HepG2 (cell line): Measurements from ENCODE around the gene ASXL1. TPM values are rescaled to one million over a fixed set of nuclear protein-coding genes. Genes with fewer than 3 reads are reported as not detected.

ENCODE experiments used
- FOXK2 ChIP-seq: fragments of 450-650 bp; IDR thresholded peaks from 2 replicates; pipeline ENCODE4 v1.6.1; 2016
- FOXM1 ChIP-seq: sonication (generic); formaldehyde crosslinking; IDR thresholded peaks from 2 replicates; pipeline ENCODE4 v1.5.0; 2020; ENCODE audit warnings: missing genetic modification reagents
- KLF12 ChIP-seq: sonication (generic); formaldehyde crosslinking; IDR thresholded peaks from 2 replicates; pipeline ENCODE4 v1.4.0; 2020; ENCODE audit warnings: missing genetic modification reagents, borderline replicate concordance
- KLF6 ChIP-seq: IDR thresholded peaks from 2 replicates; pipeline ENCODE4 v1.8.0; 2016; ENCODE audit warnings: missing biosample characterization, missing genetic modification reagents
- NPAS2 ChIP-seq: sonication (generic); formaldehyde crosslinking; IDR thresholded peaks from 2 replicates; pipeline ENCODE4 v1.8.0; 2022; ENCODE audit warnings: mild to moderate bottlenecking, missing genetic modification reagents, borderline replicate concordance
- PAF1 ChIP-seq: IDR thresholded peaks from 2 replicates; pipeline ENCODE4 v1.6.1; 2016; ENCODE audit warnings: missing genetic modification reagents, missing compliant biosample characterization
- PITX1 ChIP-seq: sonication (generic); formaldehyde crosslinking; IDR thresholded peaks from 2 replicates; pipeline ENCODE4 v1.5.1; 2020; ENCODE audit warnings: mild to moderate bottlenecking, missing genetic modification reagents
- PRDM15 ChIP-seq: sonication (generic); formaldehyde crosslinking; IDR thresholded peaks from 2 replicates; pipeline ENCODE4 v1.4.0; 2020; ENCODE audit warnings: missing genetic modification reagents
- PTBP1 ChIP-seq: fragments of 200-400 bp; formaldehyde crosslinking; IDR thresholded peaks from 2 replicates; pipeline ENCODE4 v1.6.1; 2018; ENCODE audit warnings: low read length, low read depth; ENCODE audit not compliant: poor library complexity, severe bottlenecking
- RFXANK ChIP-seq: IDR thresholded peaks from 2 replicates; pipeline ENCODE4 v1.6.1; 2016
- SATB2 ChIP-seq: sonication (generic); formaldehyde crosslinking; IDR thresholded peaks from 2 replicates; pipeline ENCODE4 v1.5.0; 2020; ENCODE audit warnings: missing genetic modification reagents
- SMARCC2 ChIP-seq: fragments of 450-650 bp; IDR thresholded peaks from 2 replicates; pipeline ENCODE4 v1.6.1; 2017; ENCODE audit warnings: antibody characterized with exemption, mild to moderate bottlenecking
- SP5 ChIP-seq: IDR thresholded peaks from 2 replicates; pipeline ENCODE4 v1.6.1; 2016; ENCODE audit warnings: low read depth, borderline replicate concordance
- TBX3 ChIP-seq: fragments of 450-650 bp; IDR thresholded peaks from 2 replicates; pipeline ENCODE4 v1.6.1; 2017; ENCODE audit warnings: antibody characterized with exemption, mild to moderate bottlenecking, inconsistent platforms, borderline replicate concordance
- TIGD3 ChIP-seq: sonication (generic); formaldehyde crosslinking; IDR thresholded peaks from 2 replicates; pipeline ENCODE4 v1.5.1; 2020; ENCODE audit warnings: mild to moderate bottlenecking, missing genetic modification reagents, borderline replicate concordance
- TOE1 ChIP-seq: sonication (generic); formaldehyde crosslinking; IDR thresholded peaks from 2 replicates; pipeline ENCODE4 v1.4.0; 2020; ENCODE audit warnings: mild to moderate bottlenecking, missing genetic modification reagents
- ZNF569 ChIP-seq: sonication (generic); formaldehyde crosslinking; IDR thresholded peaks from 2 replicates; pipeline ENCODE4 v1.5.0; 2020; ENCODE audit warnings: mild to moderate bottlenecking, missing genetic modification reagents, moderate library complexity, borderline replicate concordance
- ZNF614 ChIP-seq: IDR thresholded peaks from 2 replicates; pipeline ENCODE4 v1.6.1; 2018; ENCODE audit warnings: missing biosample characterization, missing genetic modification reagents, inconsistent platforms, borderline replicate concordance
- ZNF768 ChIP-seq: sonication (generic); formaldehyde crosslinking; IDR thresholded peaks from 2 replicates; pipeline ENCODE4 v1.4.0; 2020; ENCODE audit warnings: missing genetic modification reagents
- ZNF800 ChIP-seq: sonication (generic); formaldehyde crosslinking; IDR thresholded peaks from 2 replicates; pipeline ENCODE4 v1.4.0; 2020; ENCODE audit warnings: missing genetic modification reagents
- ZSCAN31 ChIP-seq: sonication (generic); formaldehyde crosslinking; IDR thresholded peaks from 2 replicates; pipeline ENCODE4 v1.5.0; 2020; ENCODE audit warnings: low read depth, mild to moderate bottlenecking, missing genetic modification reagents
- ZXDC ChIP-seq: sonication (generic); formaldehyde crosslinking; IDR thresholded peaks from 2 replicates; pipeline ENCODE4 v1.5.0; 2020; ENCODE audit warnings: mild to moderate bottlenecking, missing genetic modification reagents
- polyA plus RNA-seq, 8 experiments: library from polyadenylated mRNA; depleted of rRNA in 3 of 8; stranded (reverse) in 7 of 8; unstranded in 1 of 8; fragments of >200 nt; fragmentation: Illumina TruSeq in 4 of 8; extraction: Trizol in 4 of 8; gene quantifications; 2 replicates each; pipeline versions ENCODE4 v1.2.1 to v1.2.3, GENCODE V29; 2011 to 2016; ENCODE audit warnings: low read depth in 4 of 8, missing spikeins in 1 of 8, mixed read lengths in 1 of 8; ENCODE audit not compliant: insufficient read depth in 1 of 8
- total RNA-seq, 5 experiments: library from RNA; depleted of rRNA; stranded (reverse); fragments of >200 nt; fragmentation: Illumina TruSeq; extraction: Trizol; gene quantifications; 2 replicates each; pipeline ENCODE4 v1.2.3, GENCODE V29; 2016; ENCODE audit warnings: low read depth in 1 of 5

Gene ASXL1
- total and polyA plus RNA-seq, 2 of the 13 experiments (the other 11 are each of a cell fraction or from before 2014, with no cell fraction given), result 62.1 to 74.8 TPM

- TF ChIP-seq TIGD3 (CRISPR knock-in tag), result no peak
- no peak for TF ChIP-seq SP5 (CRISPR knock-in tag)
- TF ChIP-seq FOXM1 (CRISPR knock-in tag), result no peak
- TF ChIP-seq KLF12 (CRISPR knock-in tag), result no peak
- no peak for TF ChIP-seq SATB2
- TF ChIP-seq ZNF768 (CRISPR knock-in tag), result no peak
- TF ChIP-seq PTBP1, result no peak
- no peak for TF ChIP-seq FOXK2
- no peak for TF ChIP-seq KLF6 (CRISPR knock-in tag)
- no peak for TF ChIP-seq PRDM15
- TF ChIP-seq TBX3, result no peak
- 0 out of 2 replicates have a peak, but pooled peaks have one; percentile 2 for TF ChIP-seq ZNF569 (CRISPR knock-in tag)
- 0 out of 2 replicates have a peak, but pooled peaks have one; percentile 9 for TF ChIP-seq NPAS2 (CRISPR knock-in tag)
- TF ChIP-seq PITX1 (CRISPR knock-in tag), result no peak
- TF ChIP-seq ZNF800 (CRISPR knock-in tag), result no peak
- no peak for TF ChIP-seq PAF1
- no peak for TF ChIP-seq ZXDC (CRISPR knock-in tag)
- TF ChIP-seq TOE1 (CRISPR knock-in tag), result no peak
- TF ChIP-seq RFXANK, result 0 out of 2 replicates have a peak, but pooled peaks have one; percentile 74
- no peak for TF ChIP-seq SMARCC2
- TF ChIP-seq ZNF614 (CRISPR knock-in tag), result no peak
- TF ChIP-seq ZSCAN31 (CRISPR knock-in tag), result 0 out of 2 replicates have a peak, but pooled peaks have one; percentile 29
Measured at GRCh38 chr20:32359633-32360332, 1.7 kb downstream of the ASXL1 start (continued).
